A673 (cell line): ENCODE results near the gene MISP. TPM values are rescaled to one million over a fixed set of nuclear protein-coding genes. Genes with fewer than 3 reads are reported as not detected.

ENCODE experiments used
- BruUV-seq: library from RNA; stranded (reverse); fragments of 400-500 nt; replicated peaks from 2 replicates; lab custom pipeline; 2021; lab: Mats Ljungman, UMichigan
- CTCF ChIA-PET: fragments of 300-600 bp; sonication (Branson Sonifier 250); formaldehyde crosslinking; loops from one replicate; lab custom pipeline; 2022; ENCODE audit warnings: antibody characterized with exemption; lab: Charles Lee
- POLR2A ChIA-PET: fragments of 300-600 bp; sonication (Branson Sonifier 250); formaldehyde crosslinking; loops from one replicate; lab custom pipeline; 2022; ENCODE audit warnings: antibody characterized with exemption; ENCODE audit not compliant: low non-redundant PET; lab: Charles Lee
- DNase-seq: peaks from one replicate; pipeline ENCODE4 v3.0.0-alpha.2; 2015; ENCODE audit warnings: low spot score
- H3K27ac ChIP-seq: fragments of 200-600 bp; sonication (generic); 2 replicates; pipeline ENCODE4 v1.5.1; 2016; ENCODE audit warnings: mixed run types, low read depth, mild to moderate bottlenecking, mixed read lengths, antibody characterized with exemption, low read length; ENCODE audit not compliant: poor library complexity, severe bottlenecking
- H3K27me3 ChIP-seq: fragments of 200-600 bp; sonication (generic); replicated peaks from 2 replicates; pipeline ENCODE4 v1.6.1; 2017; ENCODE audit warnings: mixed run types, low read depth, mild to moderate bottlenecking, mixed read lengths, antibody characterized with exemption, low read length; ENCODE audit not compliant: insufficient read depth, poor library complexity
- H3K36me3 ChIP-seq: fragments of 200-600 bp; sonication (generic); 2 replicates; pipeline ENCODE4 v1.6.1; 2016; ENCODE audit warnings: mixed run types, mild to moderate bottlenecking, mixed read lengths, antibody characterized with exemption, low read length; ENCODE audit not compliant: insufficient read depth, poor library complexity, severe bottlenecking
- H3K4me1 ChIP-seq: fragments of 200-600 bp; sonication (generic); 2 replicates; pipeline ENCODE4 v1.6.1; 2017; ENCODE audit warnings: mixed run types, mild to moderate bottlenecking, mixed read lengths, antibody characterized with exemption, low read length; ENCODE audit not compliant: insufficient read depth, poor library complexity, severe bottlenecking
- H3K4me3 ChIP-seq: fragments of 200-600 bp; sonication (generic); 2 replicates; pipeline ENCODE4 v1.5.1; 2016; ENCODE audit warnings: low read depth, mixed run types, mild to moderate bottlenecking, mixed read lengths, low read length; ENCODE audit not compliant: poor library complexity, severe bottlenecking
- H3K9me3 ChIP-seq: fragments of 200-600 bp; sonication (generic); 2 replicates; pipeline ENCODE4 v1.6.1; 2016; ENCODE audit warnings: mixed run types, low read depth, mild to moderate bottlenecking, mixed read lengths, antibody characterized with exemption, low read length; ENCODE audit not compliant: poor library complexity, severe bottlenecking
- CTCF ChIP-seq: fragments of 300-800, 200-600 bp; sonication (generic); conservative IDR thresholded peaks from 2 replicates; pipeline ENCODE4 v1.5.1; 2017; ENCODE audit warnings: low read depth, mild to moderate bottlenecking, antibody characterized with exemption, low read length, moderate library complexity, mixed read lengths
- EZH2 ChIP-seq: fragments of 200-600 bp; sonication (generic); IDR thresholded peaks from 2 replicates; pipeline ENCODE4 v1.6.1; 2017; ENCODE audit warnings: borderline replicate concordance, low read depth, mild to moderate bottlenecking, mixed read lengths, antibody characterized with exemption, low read length; ENCODE audit not compliant: poor library complexity, severe bottlenecking
- intact Hi-C: fragments of 100-400 bp; cut with micrococcal nuclease; formaldehyde crosslinking; loops from one replicate; pipeline ENCODE4 v1.10.0; 2022; ENCODE audit not compliant: unreplicated experiment
- total RNA-seq: library from RNA; stranded (reverse); gene quantifications from 2 replicates; pipeline ENCODE4 v1.2.3, GENCODE V29; 2021

The MISP gene
- total RNA-seq, 1 experiment from 2014 or later = 0.11 TPM

GRCh38 chr19:810077-810855 lies 59.4 kb downstream of the MISP start:
- Histone ChIP-seq H3K4me3 (no peak overlapping the region), H3K27ac (peak overlapping the region; percentile 56), H3K36me3 (peaks cover 81% of the 10 kb centered on the region), H3K27me3 (no peaks in the 10 kb centered on the region), H3K4me1 (peaks cover 36% of the 10 kb centered on the region), H3K9me3 (no peaks in the 10 kb centered on the region)
- no peak for DNase-seq
- intact Hi-C loops = no loop called here
- POLR2A ChIA-PET = no interaction called here
- CTCF ChIA-PET = no interaction called here
- no peak for TF ChIP-seq CTCF
- TF ChIP-seq EZH2 = no peak
- BruUV-seq = no TSS peak

- no TSS peak for BruUV-seq
- TF ChIP-seq CTCF (no peak), EZH2 (no peak)
- peak; percentile 88 for DNase-seq
- Histone ChIP-seq H3K9me3 (no peaks in the 10 kb centered on the region), H3K36me3 (peaks cover 73% of the 10 kb centered on the region), H3K4me3 (no peak overlapping the region), H3K4me1 (peaks cover 31% of the 10 kb centered on the region), H3K27me3 (no peaks in the 10 kb centered on the region), H3K27ac (peak overlapping the region; percentile 56)
- intact Hi-C loops = no loop called here
- ChIA-PET CTCF (no interaction called here), POLR2A (no interaction called here)
Measured at GRCh38 chr19:810883-811489, 60.1 kb downstream of the MISP start.

- Histone ChIP-seq H3K27me3 (no peaks in the 10 kb centered on the region), H3K27ac (peak overlapping the region; percentile 56), H3K4me1 (peaks cover 25% of the 10 kb centered on the region), H3K9me3 (no peaks in the 10 kb centered on the region), H3K4me3 (no peak overlapping the region), H3K36me3 (peaks cover 68% of the 10 kb centered on the region)
- TSS peak; percentile 56 for BruUV-seq
- DNase-seq = no peak
- ChIA-PET CTCF (no interaction called here), POLR2A (no interaction called here)
- intact Hi-C loops = no loop called here
- TF ChIP-seq CTCF (no peak), EZH2 (no peak)
Measured at GRCh38 chr19:811506-812048, 60.7 kb downstream of the MISP start.
